Measurements from ENCODE around the gene ALAD. TPM values are rescaled to one million over a fixed set of nuclear protein-coding genes. Genes with fewer than 3 reads are reported as not detected.
A peak's percentile ranks its signal among the peaks of the same experiment; 100 is the strongest.
"Not testable (repeated sequence)": the region's sequence is repeated elsewhere in the genome, so short reads cannot be mapped to it uniquely, and the experiment has no call there.

The ALAD gene
- polyA plus RNA-seq (2011; rRNA removed), result 11.8 and 15.9 TPM in 2 replicates
- polyA minus RNA-seq (2011; rRNA and poly(A)+ RNA removed), result 12.7 and 16.6 TPM in 2 replicates

DNA sequence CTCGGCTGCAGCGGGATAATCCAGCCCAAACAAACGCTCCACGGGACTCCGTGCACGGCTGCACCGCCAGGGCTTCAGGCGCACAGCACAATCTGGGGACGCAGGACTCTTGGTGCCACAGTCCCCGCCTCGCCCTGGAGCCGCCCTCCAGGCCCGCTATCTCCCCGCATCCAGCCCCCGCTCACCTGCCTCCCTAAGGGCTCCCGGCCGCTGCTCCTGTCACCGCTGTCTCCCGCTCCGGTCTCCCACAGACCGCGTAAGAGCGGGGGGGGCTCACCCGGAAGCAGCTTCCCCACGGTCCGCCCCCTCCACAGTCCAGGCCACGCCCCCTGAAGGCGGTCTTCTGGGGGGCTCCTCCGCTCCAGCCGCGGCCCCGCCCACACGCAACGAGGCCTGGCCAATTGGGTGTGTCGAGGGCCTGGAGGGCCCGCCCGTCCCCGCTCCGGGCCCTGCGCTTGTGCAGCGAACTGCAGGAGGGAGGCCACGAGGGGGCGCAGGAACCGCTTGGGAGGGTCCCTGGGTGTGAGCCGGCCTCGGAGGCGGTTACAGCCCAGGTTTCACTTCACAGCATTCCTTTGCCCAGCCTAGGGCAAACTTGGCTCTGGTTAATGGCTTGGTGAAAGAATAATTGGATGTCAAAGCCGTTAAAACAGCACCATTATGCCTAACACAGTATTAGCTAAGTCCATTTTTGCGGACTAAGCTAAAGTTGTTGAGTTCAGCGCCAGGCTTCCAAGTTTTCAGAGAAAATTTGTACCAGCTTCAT, at the start of gene ALAD:
Gene ALAD (minus strand): TSS at position 258 of the 766 bp plus-strand sequence. CDS start 7,725 bp downstream, outside the sequence.
- ChIA-PET POLR2A (interaction anchor here (0.5 to 4.3 kb wide), 10 partner anchors 9 to 775 kb away, joined by 3 to 19 read pairs (median 4); partner anchors contain the start of genes C9orf43, CDC26, HDHD3 and POLE3), CTCF (interaction anchor here (0.6 to 4.9 kb wide), 37 partner anchors 9 to 289 kb away, joined by 3 to 55 read pairs (median 4); partner anchors contain the start of genes C9orf43, POLE3 and WDR31)
- H3K27ac ChIP-seq (ENCODE audit: low read depth, low read length), result peak within 1 kb of the TSS; percentile 39
- TF ChIP-seq, protein P1, sequence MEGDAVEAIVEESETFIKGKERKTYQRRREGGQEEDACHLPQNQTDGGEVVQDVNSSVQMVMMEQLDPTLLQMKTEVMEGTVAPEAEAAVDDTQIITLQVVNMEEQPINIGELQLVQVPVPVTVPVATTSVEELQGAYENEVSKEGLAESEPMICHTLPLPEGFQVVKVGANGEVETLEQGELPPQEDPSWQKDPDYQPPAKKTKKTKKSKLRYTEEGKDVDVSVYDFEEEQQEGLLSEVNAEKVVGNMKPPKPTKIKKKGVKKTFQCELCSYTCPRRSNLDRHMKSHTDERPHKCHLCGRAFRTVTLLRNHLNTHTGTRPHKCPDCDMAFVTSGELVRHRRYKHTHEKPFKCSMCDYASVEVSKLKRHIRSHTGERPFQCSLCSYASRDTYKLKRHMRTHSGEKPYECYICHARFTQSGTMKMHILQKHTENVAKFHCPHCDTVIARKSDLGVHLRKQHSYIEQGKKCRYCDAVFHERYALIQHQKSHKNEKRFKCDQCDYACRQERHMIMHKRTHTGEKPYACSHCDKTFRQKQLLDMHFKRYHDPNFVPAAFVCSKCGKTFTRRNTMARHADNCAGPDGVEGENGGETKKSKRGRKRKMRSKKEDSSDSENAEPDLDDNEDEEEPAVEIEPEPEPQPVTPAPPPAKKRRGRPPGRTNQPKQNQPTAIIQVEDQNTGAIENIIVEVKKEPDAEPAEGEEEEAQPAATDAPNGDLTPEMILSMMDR (IDR thresholded peaks at IDR 0.05; ENCODE audit: low read depth, low read length), result peak; percentile 90
- H3K9me3 ChIP-seq (ENCODE audit: control insufficient read depth, insufficient read depth, low read length), result no peaks in the 10 kb centered on the region
- H3K4me3 ChIP-seq (ENCODE audit: low read depth, low read length), result peak within 1 kb of the TSS; percentile 94
- H3K27me3 ChIP-seq (ENCODE audit: control insufficient read depth, insufficient read depth, low read length), result no peaks in the 10 kb centered on the region
- peak; percentile 94 for DNase-seq (ENCODE audit: low read depth, low spot score)

DNA sequence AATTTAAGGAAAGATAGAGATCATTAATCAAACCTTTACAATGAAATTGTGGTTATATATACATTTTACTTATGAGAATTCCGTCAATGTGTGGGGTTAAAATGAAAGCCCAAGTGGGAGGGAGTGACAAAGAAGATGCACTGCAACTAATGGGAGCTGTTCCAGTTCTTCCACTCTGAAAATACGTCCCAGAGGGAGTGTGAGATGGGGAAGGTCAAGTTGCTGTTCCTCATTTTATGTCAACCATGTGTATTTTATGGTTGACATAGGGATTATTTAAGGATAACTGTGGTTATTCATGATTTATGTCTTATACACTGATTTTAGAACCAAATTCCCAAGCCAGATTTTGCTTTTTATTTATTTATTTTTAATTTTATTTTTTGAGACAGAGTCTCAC, 48.3 kb upstream of the ALAD start:
- ChIA-PET POLR2A (no interaction called here), CTCF (interaction anchor here (5.8 to 7.3 kb wide), 2 partner anchors 141 to 207 kb away, joined by 137 to 237 read pairs; no protein-coding TSS in a partner anchor)
- Histone ChIP-seq H3K27me3 (ENCODE audit: control insufficient read depth, insufficient read depth, low read length) (no peaks in the 10 kb centered on the region), H3K9me3 (ENCODE audit: control insufficient read depth, insufficient read depth, low read length) (no peaks in the 10 kb centered on the region), H3K4me3 (ENCODE audit: low read depth, low read length) (no peak overlapping the region), H3K27ac (ENCODE audit: low read depth, low read length) (no peak overlapping the region)
- no peak for DNase-seq (ENCODE audit: low read depth, low spot score)
- TF ChIP-seq, protein P1 (IDR thresholded peaks at IDR 0.05; ENCODE audit: low read depth, low read length), result no peak

DNA sequence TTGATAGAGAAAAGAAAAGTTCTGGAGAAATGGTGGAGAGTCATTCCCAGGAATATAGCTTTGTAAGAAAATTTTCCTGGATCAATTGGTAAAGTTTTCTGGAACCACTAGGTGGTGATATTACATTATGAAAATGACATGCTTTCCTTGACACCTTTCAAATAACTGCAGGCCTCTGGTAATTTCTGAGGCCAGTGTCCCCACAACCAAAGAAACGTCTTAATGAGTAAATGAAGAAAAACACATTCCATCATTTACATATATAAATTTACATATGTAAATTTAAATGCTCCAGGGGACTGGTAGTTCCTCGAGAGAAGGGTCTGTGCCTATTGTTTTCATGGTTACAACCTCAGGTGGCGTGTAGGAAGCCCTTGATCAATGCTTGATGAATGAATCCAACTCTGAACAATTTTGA, 45.2 kb upstream of the ALAD start:
- ChIA-PET CTCF (interaction anchor here (0.6 to 7.3 kb wide), 33 partner anchors 9 to 220 kb away, joined by 3 to 237 read pairs (median 4); partner anchors contain the start of gene ALAD), POLR2A (interaction anchor here (0.6 to 0.8 kb wide), 2 partner anchors 132 to 145 kb away, joined by 3 to 4 read pairs; no protein-coding TSS in a partner anchor)
- Histone ChIP-seq H3K27ac (ENCODE audit: low read depth, low read length) (no peak overlapping the region), H3K4me3 (ENCODE audit: low read depth, low read length) (no peak overlapping the region), H3K27me3 (ENCODE audit: control insufficient read depth, insufficient read depth, low read length) (no peaks in the 10 kb centered on the region), H3K9me3 (ENCODE audit: control insufficient read depth, insufficient read depth, low read length) (no peaks in the 10 kb centered on the region)
- TF ChIP-seq, protein P1 (IDR thresholded peaks at IDR 0.05; ENCODE audit: low read depth, low read length), result peak; percentile 57
- no peak for DNase-seq (ENCODE audit: low read depth, low spot score)

DNA sequence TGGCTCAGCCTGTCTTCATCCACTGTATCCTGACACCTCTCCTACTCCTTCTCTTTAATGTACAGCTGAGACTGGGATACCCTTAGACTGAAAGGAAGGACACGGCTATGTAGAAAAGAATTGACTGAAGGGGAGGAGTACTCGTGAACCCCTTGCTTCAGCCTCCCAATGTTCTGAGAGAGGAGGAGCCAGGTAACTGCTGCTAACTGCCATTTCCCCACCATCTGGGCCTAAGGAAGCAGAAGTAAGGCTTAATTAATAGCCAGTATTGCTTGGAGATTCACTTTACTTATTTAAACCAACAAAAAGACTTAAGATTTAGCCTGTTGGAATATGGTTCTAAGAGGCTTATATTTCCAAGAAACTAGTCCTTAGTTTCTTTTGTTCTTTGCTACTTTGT, 43.7 kb upstream of the ALAD start:
- Histone ChIP-seq H3K27ac (ENCODE audit: low read depth, low read length) (no peak overlapping the region), H3K27me3 (ENCODE audit: control insufficient read depth, insufficient read depth, low read length) (no peaks in the 10 kb centered on the region), H3K4me3 (ENCODE audit: low read depth, low read length) (no peak overlapping the region), H3K9me3 (ENCODE audit: control insufficient read depth, insufficient read depth, low read length) (no peaks in the 10 kb centered on the region)
- ChIA-PET POLR2A (no interaction called here), CTCF (interaction anchor here (0.6 to 7.3 kb wide), 4 partner anchors 134 to 211 kb away, joined by 3 to 237 read pairs (median 78); no protein-coding TSS in a partner anchor)
- TF ChIP-seq, protein P1 (IDR thresholded peaks at IDR 0.05; ENCODE audit: low read depth, low read length), result no peak
- DNase-seq (ENCODE audit: low read depth, low spot score), result no peak

DNA sequence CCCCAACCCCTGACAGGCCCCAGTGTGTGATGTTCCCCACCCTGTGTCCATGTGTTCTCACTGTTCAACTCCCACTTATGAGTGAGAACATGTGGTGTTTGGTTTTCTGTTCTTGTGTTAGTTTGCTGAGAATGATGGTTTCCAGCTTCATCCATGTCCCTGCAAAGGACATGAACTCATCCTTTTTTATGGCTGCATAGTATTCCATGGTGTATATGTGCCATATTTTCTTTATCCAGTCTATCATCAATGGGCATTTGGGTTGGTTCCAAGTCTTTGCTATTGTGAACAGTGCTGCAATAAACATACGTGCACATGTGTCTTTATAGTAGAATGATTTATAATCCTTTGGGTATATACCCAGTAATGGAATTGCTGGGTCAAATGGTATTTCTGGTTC, 36.6 kb upstream of the ALAD start:
- DNase-seq (ENCODE audit: low read depth, low spot score); POLR2A ChIA-PET; H3K27me3 ChIP-seq (ENCODE audit: control insufficient read depth, insufficient read depth, low read length); H3K9me3 ChIP-seq (ENCODE audit: control insufficient read depth, insufficient read depth, low read length); H3K27ac ChIP-seq (ENCODE audit: low read depth, low read length); H3K4me3 ChIP-seq (ENCODE audit: low read depth, low read length): not testable (repeated sequence)
- CTCF ChIA-PET, result interaction anchor here (0.8 kb wide), 1 partner anchor 220 kb away, joined by 4 read pairs; no protein-coding TSS in a partner anchor
